Prostate gland (tissue), 2 donors: ENCODE results near the gene RER1.

ENCODE experiments used
- CTCF ChIP-seq, 4 experiments: fragments of 200-600 bp in 2 of 4; fragments of 450-650 bp in 2 of 4; sonication (generic) in 2 of 4; IDR thresholded peaks; 1 replicate in 3 of 4; 2 replicates in 1 of 4; pipeline ENCODE4 v1.5.1; 2016 to 2019; ENCODE audit warnings: antibody characterized with exemption in 4 of 4, mild to moderate bottlenecking in 2 of 4, moderate library complexity in 2 of 4
- POLR2A ChIP-seq: fragments of 450-650 bp; IDR thresholded peaks from one replicate; pipeline ENCODE4 v1.6.1; 2016; ENCODE audit warnings: antibody characterized with exemption, mild to moderate bottlenecking

GRCh38 chr1:2412395-2412772 is 20.7 kb downstream of the RER1 start, which contains the start of gene PEX10:
- TF ChIP-seq POLR2A (no peak), CTCF (IDR thresholded peaks at IDR 0.05) (peak in 1 of 4 experiments; percentile 4)
